SKM-1 treated with dmso at 0.1 percent for 144 hours (cell line): ENCODE measurements around the gene MOB3B.

Experiments
- DNase-seq: peaks from one replicate; lab custom pipeline; 2025; ENCODE audit not compliant: unreplicated experiment; lab: John Stamatoyannopoulos, UW

Gene MOB3B

GRCh38 chr9:27369591-27369990 lies 160.0 kb downstream of the MOB3B start:
- peak; percentile 84 for DNase-seq

GRCh38 chr9:27368316-27368985 lies 161.2 kb downstream of the MOB3B start:
- no peak for DNase-seq

- no peak for DNase-seq
Observed at GRCh38 chr9:27367921-27368315, 161.7 kb downstream of the MOB3B start.

- DNase-seq: no peak
Observed at GRCh38 chr9:27367175-27367798, 162.3 kb downstream of the MOB3B start.

- no peak for DNase-seq
Observed at GRCh38 chr9:27365707-27366376, 163.8 kb downstream of the MOB3B start.

GRCh38 chr9:27362447-27363210 lies 167.0 kb downstream of the MOB3B start:
- DNase-seq: no peak

- no peak for DNase-seq
Observed at GRCh38 chr9:27361492-27361891, 168.1 kb downstream of the MOB3B start.

- no peak for DNase-seq
Observed at GRCh38 chr9:27359763-27360162, 169.9 kb downstream of the MOB3B start.

- no peak for DNase-seq
Observed at GRCh38 chr9:27358007-27358406, 171.6 kb downstream of the MOB3B start.

GRCh38 chr9:27356446-27356845 lies 173.2 kb downstream of the MOB3B start:
- no peak for DNase-seq

- no peak for DNase-seq
Observed at GRCh38 chr9:27355166-27355565, 174.4 kb downstream of the MOB3B start.

- no peak for DNase-seq
Observed at GRCh38 chr9:27353474-27354229, 176.0 kb downstream of the MOB3B start.

GRCh38 chr9:27353166-27353473 lies 176.5 kb downstream of the MOB3B start:
- DNase-seq: no peak

GRCh38 chr9:27352457-27353165 lies 177.0 kb downstream of the MOB3B start:
- DNase-seq: peak; percentile 53

- DNase-seq: no peak
Observed at GRCh38 chr9:27351438-27351837, 178.2 kb downstream of the MOB3B start.

- DNase-seq: no peak
Observed at GRCh38 chr9:27350382-27350976, 179.1 kb downstream of the MOB3B start.

- DNase-seq: no peak
Observed at GRCh38 chr9:27349698-27350080, 179.9 kb downstream of the MOB3B start.

- DNase-seq: no peak
Observed at GRCh38 chr9:27348785-27349697, 180.6 kb downstream of the MOB3B start.

GRCh38 chr9:27347889-27348288 lies 181.7 kb downstream of the MOB3B start:
- DNase-seq: peak; percentile 66
